NCI-H1694 treated with DMSO at 0.1 percent for 48 hours (cell line): ENCODE results near the gene ABHD17B.
A peak's percentile ranks its signal among the peaks of the same experiment; 100 is the strongest.
"Not testable (repeated sequence)": the region's sequence is repeated elsewhere in the genome, so short reads cannot be mapped to it uniquely, and the experiment has no call there.

Source experiments
- DNase-seq: peaks from one replicate; lab custom pipeline; 2025; lab: John Stamatoyannopoulos, UW

Gene ABHD17B

GRCh38 chr9:71911061-71911907 is at the start of gene ABHD17B, which contains the start of gene C9orf85:
Gene ABHD17B (minus strand): TSS chr9:71911193. CDS start chr9:71875080, 36,113 bp downstream.
Gene C9orf85 (plus strand): TSS chr9:71911639. CDS start chr9:71911735, 96 bp downstream.
- DNase-seq = peak; percentile 95

DNA sequence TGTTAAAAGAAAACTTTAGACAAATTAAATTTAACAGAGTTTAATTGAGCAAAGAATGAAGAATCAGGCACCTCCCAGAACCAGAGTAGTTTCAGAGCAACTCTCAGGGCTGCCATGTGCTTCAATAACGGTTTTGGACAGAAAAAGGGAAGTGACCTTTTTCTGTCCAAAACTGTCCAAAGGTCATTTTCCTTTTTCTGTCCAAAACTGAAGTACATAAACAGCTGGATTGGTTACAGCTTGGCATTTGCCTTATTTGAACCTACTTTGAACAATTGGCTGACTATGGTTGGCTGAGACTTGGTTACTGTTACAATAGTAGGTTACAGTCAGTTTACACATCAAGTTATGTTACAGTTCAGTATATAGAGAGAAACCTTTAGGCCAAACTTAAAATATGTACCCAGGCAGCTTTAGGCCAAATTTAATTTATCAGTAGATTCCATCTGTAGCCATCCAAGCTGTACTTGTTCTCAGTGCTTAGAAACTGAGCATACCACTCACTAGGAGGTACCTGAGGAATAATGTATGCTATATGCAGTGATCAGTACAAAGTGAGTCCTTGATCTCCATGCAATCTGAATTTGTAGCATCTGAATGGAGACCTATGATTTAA is 44.4 kb upstream of the ABHD17B start:
- DNase-seq = no peak

GRCh38 chr9:71954652-71955051 is 43.7 kb upstream of the ABHD17B start:
- not testable (repeated sequence) for DNase-seq

DNA sequence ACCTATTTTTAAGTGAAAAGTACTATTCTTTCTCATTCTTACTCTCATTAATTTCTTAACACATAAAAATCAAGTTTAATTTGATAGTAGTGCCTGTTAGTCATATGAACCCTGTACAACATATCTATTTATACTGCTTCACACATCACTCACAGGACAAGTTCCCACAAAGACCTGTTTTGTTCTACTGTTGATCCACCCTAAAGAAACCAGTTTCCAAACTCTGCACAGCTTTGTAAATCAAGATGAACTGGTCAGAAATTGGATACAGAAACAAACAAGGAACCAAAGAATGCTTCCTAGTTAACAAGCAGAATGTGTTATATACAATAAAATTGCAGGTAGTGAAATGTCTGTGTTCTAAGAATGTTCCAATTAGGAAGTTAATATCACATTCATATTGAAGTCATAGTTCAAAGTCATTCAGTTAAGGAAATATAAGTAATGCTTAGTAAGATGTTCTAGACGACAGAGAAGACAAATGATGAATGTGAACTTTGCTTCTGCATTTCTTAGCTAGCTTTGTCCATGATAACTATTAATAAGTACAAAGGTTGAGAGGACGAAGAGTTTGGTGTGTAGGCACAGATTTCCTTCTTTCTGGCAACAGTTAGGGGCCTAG is 33.9 kb upstream of the ABHD17B start:
- DNase-seq = no peak

DNA sequence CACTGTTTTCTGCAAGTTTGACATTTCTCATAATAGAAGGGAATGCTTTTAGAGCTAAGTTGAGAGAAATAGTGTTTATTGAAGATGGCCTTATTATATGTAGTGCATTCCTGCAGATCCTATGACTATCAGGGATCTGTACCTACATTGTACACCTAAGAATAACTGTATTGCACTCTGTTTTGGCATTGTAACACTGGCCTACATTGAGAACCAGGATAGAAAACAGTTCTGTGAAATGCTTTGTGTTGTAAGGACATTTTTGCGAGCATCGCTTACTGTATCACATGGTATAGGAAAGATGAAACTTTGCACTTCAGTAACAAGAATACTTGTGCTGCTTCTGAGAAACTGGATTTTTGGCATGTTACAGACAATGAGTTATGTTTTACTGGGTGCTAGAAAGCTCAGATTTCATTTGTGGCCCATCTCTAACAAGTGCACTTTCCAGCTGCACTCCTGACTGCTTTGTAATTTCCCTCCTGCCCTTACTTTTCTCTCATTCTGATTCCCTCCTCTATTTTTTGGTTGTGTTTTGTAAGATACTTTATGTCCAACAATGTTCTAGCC is 31.1 kb upstream of the ABHD17B start:
- no peak for DNase-seq

DNA sequence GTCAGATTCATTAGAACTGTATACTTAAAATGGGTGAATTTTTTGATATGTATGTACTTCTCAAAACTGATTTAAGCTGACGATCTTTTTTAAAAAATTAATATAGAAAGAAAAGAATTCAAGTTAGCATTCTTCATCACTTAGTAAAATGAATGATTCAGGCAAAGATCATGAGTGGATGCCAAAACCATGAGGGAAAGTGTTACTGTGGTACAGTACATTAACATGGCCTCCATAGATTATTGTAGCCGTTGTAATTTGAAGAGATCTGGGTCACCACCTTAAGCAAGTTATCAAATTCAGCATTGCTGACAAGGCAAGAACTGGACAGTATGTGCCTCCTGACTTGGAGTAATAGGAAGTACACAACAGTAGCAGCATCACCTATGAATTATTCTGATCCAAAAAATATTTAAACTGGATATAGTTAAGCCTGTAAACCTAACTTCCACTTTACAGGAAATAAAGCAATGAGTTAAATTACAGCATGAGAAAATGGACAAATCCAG is 30.1 kb upstream of the ABHD17B start:
- DNase-seq = no peak

- no peak for DNase-seq
Observed at GRCh38 chr9:71937898-71938297, 26.9 kb upstream of the ABHD17B start.

DNA sequence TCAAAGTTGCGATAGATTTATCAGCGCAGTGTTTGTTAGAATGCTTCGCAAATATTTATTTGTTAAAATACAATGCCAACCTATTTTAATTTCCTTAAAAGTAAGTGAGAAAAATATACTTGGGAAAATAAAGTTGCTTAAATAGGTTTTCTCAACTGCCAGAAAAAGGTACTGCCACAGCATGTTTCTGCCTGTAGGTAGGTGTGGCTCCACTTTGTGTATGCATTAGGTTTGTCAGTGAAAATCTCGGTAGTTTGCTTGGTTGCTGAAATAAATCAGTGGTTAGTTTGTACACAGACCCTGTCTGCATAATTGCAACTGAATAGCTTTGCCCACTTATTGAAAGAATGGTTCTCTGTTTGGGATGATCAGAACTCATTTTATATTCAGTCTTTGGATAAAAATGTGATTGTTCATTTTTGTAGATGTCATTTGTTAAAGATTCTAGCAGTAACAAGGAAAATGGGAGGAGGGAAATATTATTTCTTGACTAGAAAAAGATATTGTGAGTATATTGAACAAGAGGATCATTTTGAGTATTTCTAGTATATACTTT is 26.2 kb upstream of the ABHD17B start:
- no peak for DNase-seq

GRCh38 chr9:71936066-71936465 is 25.1 kb upstream of the ABHD17B start:
- DNase-seq = no peak

DNA sequence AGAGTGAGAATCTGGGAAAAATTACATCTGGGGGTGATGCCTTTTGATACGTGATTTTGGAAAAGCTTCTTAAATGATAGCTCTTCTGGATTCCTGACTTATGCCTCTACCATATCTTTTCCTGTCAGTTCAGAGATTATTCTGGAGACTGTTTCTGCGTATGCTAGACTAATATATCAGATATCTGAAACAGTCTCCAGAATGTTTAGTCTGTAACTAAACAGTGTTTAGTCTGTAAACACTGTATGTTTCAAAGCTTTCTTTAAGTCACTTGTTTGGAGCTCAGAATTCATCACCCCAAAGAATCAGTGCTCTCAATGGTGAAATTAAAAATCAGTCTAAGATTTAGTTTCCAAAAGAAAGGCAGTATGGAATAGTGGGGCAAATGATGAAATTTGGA is 20.2 kb upstream of the ABHD17B start:
- DNase-seq = no peak

GRCh38 chr9:71929791-71930440 is 18.9 kb upstream of the ABHD17B start:
- no peak for DNase-seq

- DNase-seq = no peak
Observed at GRCh38 chr9:71929223-71929622, 18.2 kb upstream of the ABHD17B start.

DNA sequence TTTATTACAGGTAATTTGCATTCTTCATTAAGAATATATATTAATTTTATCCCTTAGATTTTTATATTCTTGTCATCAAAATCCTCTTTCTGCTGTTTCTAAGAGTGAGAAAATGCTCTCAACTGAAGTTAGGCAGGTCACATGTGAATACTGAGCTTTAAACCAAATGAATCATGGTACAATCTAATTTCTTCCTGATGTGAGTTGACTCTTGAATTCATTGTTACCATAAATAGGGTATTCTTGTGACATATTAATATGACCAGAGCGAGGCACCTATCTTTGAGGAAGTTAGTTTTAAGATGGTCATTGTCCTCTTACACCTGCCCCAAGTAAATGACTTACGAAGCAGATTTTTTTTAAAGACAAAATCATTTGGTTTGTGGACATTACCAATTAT is 17.8 kb upstream of the ABHD17B start:
- no peak for DNase-seq

DNA sequence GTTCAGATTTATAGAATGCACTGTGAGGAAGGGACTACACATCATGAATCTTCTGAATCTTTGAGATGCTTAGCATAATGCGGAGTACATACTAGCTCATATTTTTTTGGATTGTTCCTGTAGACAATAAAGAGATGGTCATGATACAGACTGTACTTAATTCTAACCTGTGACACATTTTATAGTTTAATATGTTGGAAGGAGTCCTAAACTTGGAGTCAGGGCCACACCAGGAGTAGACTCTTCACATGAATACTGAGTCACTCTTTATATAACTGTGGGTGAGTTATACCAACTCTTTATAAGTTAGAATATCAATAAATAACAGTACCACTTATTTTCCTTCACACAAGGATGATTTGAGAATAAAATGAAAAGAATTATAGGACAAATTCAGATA is 17.4 kb upstream of the ABHD17B start:
- no peak for DNase-seq

GRCh38 chr9:71925834-71926233 is 14.8 kb upstream of the ABHD17B start:
- no peak for DNase-seq

DNA sequence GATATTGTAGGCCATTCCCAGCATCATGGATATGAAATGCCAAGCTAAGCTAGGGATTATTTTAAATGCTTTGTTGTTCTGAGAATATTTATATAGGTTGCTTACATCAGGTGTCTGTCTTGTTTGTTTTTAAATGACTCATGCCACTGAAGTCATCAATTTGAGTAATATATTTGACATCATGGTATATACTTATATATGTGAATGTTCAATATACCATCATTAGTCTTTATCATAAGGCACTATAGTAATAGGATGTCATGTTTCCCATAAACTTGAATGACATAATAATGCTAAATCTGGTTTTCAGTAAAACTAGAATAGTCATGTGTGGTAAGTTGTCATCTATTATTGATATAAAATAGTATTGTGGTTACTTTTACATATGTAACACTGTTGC is 13.6 kb upstream of the ABHD17B start:
- DNase-seq = no peak

DNA sequence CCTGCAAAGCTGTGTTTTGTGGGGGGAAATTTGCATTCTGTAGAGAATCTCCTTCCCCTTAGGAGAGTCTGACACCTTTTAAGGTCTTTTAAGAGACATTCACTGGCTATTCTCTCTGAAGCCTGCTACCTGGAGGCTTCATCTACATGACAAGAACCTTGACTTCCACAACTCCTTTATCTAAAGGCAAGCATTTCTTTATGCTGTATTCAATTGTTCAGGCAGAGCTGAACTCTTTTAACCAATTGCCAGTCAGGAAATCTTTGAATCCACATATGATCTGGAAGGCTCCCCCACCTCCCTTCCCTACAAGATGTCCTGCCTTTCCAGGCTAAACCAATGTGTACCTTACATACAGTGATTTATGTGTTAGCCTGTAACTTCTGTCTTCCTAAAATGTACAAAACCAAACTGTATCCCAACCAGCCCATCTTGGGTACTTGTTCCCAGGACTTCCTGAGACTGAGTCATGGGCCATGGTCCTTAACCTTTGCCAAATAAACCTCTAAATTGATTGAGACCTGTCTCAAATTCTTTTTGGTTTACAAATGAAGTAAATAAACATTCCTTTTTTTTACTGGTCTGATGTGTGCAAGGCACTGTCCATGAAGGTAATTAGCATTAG is 10.3 kb upstream of the ABHD17B start:
- no peak for DNase-seq

- DNase-seq = no peak
Observed at GRCh38 chr9:71920456-71921189, 9.6 kb upstream of the ABHD17B start.

GRCh38 chr9:71918419-71918818 is 7.4 kb upstream of the ABHD17B start:
- DNase-seq = no peak

- no peak for DNase-seq
Observed at GRCh38 chr9:71916834-71917534, 6.0 kb upstream of the ABHD17B start.
